SH-SY5Y (cell line): ENCODE data around the gene FAM3B.

Experiments
- GATA2 ChIP-seq: IDR thresholded peaks from 2 replicates; pipeline ENCODE4 v1.6.1; 2011; ENCODE audit warnings: mild to moderate bottlenecking, low read depth, low read length
- GATA3 ChIP-seq: IDR thresholded peaks from 2 replicates; pipeline ENCODE4 v1.6.1; 2011; ENCODE audit warnings: low read depth, mild to moderate bottlenecking, low read length, moderate library complexity

DNA sequence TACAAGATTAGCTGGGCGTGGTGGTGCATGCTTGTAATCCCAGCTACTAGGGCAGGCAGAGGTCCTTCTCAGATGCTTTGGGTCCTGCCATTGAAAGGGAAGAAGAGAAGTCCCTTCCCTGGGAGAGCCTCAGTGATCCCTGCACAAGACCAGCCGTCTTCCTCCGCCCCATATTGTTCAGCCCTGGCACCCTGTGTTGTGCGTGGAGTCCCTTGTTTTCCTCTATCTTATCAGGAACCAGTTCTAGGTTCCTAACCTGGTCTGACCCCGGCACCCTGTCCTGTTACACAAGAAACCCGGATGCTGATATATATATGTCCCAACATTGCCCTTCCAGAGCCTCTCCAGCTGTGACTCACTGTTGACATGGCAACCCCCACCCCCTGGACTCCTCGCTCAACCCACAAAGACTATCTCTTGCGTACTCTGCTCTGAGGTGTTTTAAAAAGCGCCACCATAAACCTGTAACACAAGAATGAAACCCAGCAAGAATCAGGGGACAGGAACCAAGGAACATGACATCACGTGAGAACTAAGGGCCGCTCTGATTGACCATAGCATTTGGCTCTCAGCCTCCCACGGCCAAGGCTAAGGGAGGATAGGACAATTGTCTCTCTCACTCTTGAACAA is 50.0 kb downstream of the FAM3B start:
- TF ChIP-seq GATA2 (no peak), GATA3 (no peak)
